Spleen (tissue), 13 donors: Measurements from ENCODE around the gene SUPT6H. TPM values are rescaled to one million over a fixed set of nuclear protein-coding genes. Genes with fewer than 3 reads are reported as not detected.
A peak's percentile ranks its signal among the peaks of the same experiment; 100 is the strongest.

Experiments
- DNase-seq: peaks from one replicate; pipeline ENCODE4 v3.0.0-alpha.2; 2020
- H3K27ac ChIP-seq, 8 donors: fragments of 200-600 bp; sonication (generic) in 7 of 8; 1 replicate in 4 of 8; 2 replicates in 4 of 8; pipeline versions ENCODE4 v1.5.0 to v1.8.0; 2016 to 2021; ENCODE audit warnings: inconsistent platforms in 4 of 8, mild to moderate bottlenecking in 4 of 8, moderate library complexity in 1 of 8
- H3K27me3 ChIP-seq, 7 donors: fragments of 200-600 bp; sonication (generic) in 6 of 7; replicated peaks in 1 of 7; 1 replicate in 4 of 7; 2 replicates in 3 of 7; pipeline versions ENCODE4 v1.5.0 to v1.8.0; 2016 to 2021; ENCODE audit warnings: inconsistent platforms in 3 of 7, mild to moderate bottlenecking in 1 of 7
- H3K36me3 ChIP-seq, 6 donors: fragments of 200-600 bp; sonication (generic) in 5 of 6; 1 replicate in 4 of 6; 2 replicates in 2 of 6; pipeline versions ENCODE4 v1.5.0 to v1.8.0; 2016 to 2021; ENCODE audit warnings: inconsistent platforms in 2 of 6
- H3K4me1 ChIP-seq, 6 donors: fragments of 200-600 bp; sonication (generic) in 5 of 6; 1 replicate in 3 of 6; 2 replicates in 3 of 6; pipeline versions ENCODE4 v1.5.0 to v1.8.0; 2016 to 2021; ENCODE audit warnings: inconsistent platforms in 3 of 6
- H3K4me3 ChIP-seq, 8 donors: fragments of 200-600 bp; sonication (generic) in 7 of 8; 1 replicate in 4 of 8; 2 replicates in 4 of 8; pipeline versions ENCODE4 v1.5.0 to v1.8.0; 2016 to 2021; ENCODE audit warnings: inconsistent platforms in 4 of 8, mild to moderate bottlenecking in 4 of 8, moderate library complexity in 2 of 8
- H3K9me3 ChIP-seq, 8 donors: fragments of 200-600 bp; sonication (generic) in 7 of 8; 1 replicate in 4 of 8; 2 replicates in 4 of 8; pipeline versions ENCODE4 v1.5.0 to v1.8.0; 2016 to 2021; ENCODE audit warnings: inconsistent platforms in 4 of 8
- CTCF ChIP-seq, 11 experiments: fragments of 200-600 bp in 7 of 11; fragments of 450-650 bp in 4 of 11; sonication (generic) in 4 of 11; IDR thresholded peaks in 8 of 11; conservative IDR thresholded peaks in 3 of 11; 1 replicate in 7 of 11; 2 replicates in 4 of 11; pipeline versions ENCODE4 v1.4.0 to v1.8.0; 2016 to 2021; ENCODE audit warnings: antibody characterized with exemption in 11 of 11, inconsistent platforms in 4 of 11, mild to moderate bottlenecking in 1 of 11
- POLR2A ChIP-seq, 3 donors: fragments of 450-650 bp; IDR thresholded peaks; one replicate each; pipeline ENCODE4 v1.5.1; 2017; ENCODE audit warnings: antibody characterized with exemption in 3 of 3, mild to moderate bottlenecking in 1 of 3
- POLR2AphosphoS5 ChIP-seq, 3 donors: sonication (generic); formaldehyde crosslinking; IDR thresholded peaks; one replicate each; pipeline ENCODE4 v1.5.1; 2017; ENCODE audit warnings: antibody characterized with exemption in 3 of 3
- WGBS, 5 donors: extraction: QIAGEN DNeasy Blood & Tissue Kit in 3 of 5; methylation state at CpG; one replicate each; pipeline versions ENCODE4 v1.1.5 to v1.1.7; 2013 to 2018; 5-methylcytosine and 5-hydroxymethylcytosine counted together
- intact Hi-C: fragments of 100-400 bp; cut with DNase I; formaldehyde crosslinking; loops from one replicate; pipeline ENCODE4 v1.15.0; 2023; ENCODE audit warnings: low total_unique reads
- long read RNA-seq, 2 donors: transcript quantifications; one replicate each; lab custom pipeline, GENCODE V29; 2026
- polyA plus RNA-seq, 3 donors: library from polyadenylated mRNA; stranded (reverse); fragments of 200-250 nt; gene quantifications; one replicate each; pipeline ENCODE4 v1.2.1, GENCODE V29; 2013
- total RNA-seq, 7 donors: library from RNA; depleted of rRNA in 3 of 7; stranded (reverse); fragments of >200 nt in 3 of 7; fragmentation: NEBNext Ultra II Directional in 4 of 7; extraction: Animal tissue kit (Norgen Biotek cat#: 25700) in 4 of 7; gene quantifications; one replicate each; pipeline versions ENCODE4 v1.1.0 to v1.2.1, GENCODE V29; 2016 to 2021
- donor health status: healthy with polysubstance abuse.
- donor health status: DM: no; HTN: no; CAD: no; lungs with moderate emphysema.
- donor health status: DM: no; HTN: no; CAD: no.
- donor health status: Bipolar disorder and iron deficiency.
- donor health status: healthy.
- donor health status: DM: no; HTN: no; CAD: no.
- donor health status: DM: yes; HTN: yes; CAD: no.

The SUPT6H gene
- 10 to 100 TPM; 68.5 to 91.2 (median 78.7) TPM for total RNA-seq
- polyA plus RNA-seq, result 10 to 100 TPM; 11.6 to 29.7 (median 24.0) TPM
- long read RNA-seq, donor 1, result 0 reads
- long read RNA-seq, donor 2, full-length matches to known transcripts, result 1 of 6 reads
- long read RNA-seq, donor 2, partial matches to known transcripts, result 5 of 6 reads
- long read RNA-seq, donor 2, other reads (novel, unspliced or antisense), result 0 of 6 reads

DNA sequence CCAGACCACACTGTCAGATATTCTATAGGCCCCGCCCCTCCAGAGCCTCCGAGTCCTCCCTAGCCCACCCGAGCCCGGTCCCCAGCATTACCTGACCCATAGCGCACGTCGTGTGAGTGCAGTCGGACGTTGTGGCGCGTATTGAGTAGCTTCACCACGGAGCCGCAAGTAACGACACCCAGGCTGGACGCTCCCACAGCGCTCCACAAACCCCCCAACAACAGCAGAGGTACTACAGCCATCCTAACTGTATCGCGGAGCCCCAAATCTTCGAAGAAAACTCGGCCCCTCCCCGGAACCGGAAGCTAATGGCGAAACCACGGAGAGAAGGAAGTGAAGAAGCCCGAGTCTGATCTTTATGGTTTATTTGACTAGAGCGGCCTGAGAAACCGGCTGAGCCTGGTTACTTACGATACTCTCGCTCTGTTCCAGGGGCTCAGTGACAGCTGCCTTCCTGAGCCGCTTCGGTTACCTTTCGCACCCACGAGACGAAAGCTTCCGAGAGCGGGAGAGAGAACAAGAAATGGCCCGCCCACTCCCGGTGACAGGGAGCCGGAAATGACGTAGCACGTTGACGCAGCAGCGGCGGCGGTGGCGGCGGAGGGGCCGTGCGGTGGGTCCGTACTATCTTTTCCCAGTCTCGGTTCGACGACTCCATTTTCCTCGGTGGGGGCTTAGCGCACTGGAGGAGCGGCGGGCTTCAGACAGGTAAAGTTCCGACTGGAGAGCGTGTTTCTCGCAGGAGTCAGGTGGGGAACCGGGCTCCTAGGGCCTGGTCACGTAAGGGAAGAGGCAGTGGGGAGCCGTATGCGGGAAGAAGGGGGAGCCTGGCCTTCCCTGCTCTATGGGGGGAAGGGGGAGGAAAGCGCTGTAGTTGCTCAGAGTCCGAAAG lies at the start of gene SUPT6H, which contains the start of gene SDF2:
Gene SUPT6H (plus strand): TSS at position 571 of the 892 bp plus-strand sequence. CDS start 11,197 bp downstream, outside the sequence.
Gene SDF2 (minus strand): TSS at position 272 of the 892 bp plus-strand sequence. CDS start 30 bp downstream, at position 242.
- intact Hi-C loops, result no loop called here
- Histone ChIP-seq H3K27me3 (no peaks in the 10 kb centered on the region), H3K27ac (peak within 1 kb of the TSS; percentile 94 to 99 (median 98)), H3K4me3 (peak within 1 kb of the TSS; percentile 51 to 86 (median 68)), H3K9me3 (peaks cover 0 to 3% (median 0%) of the 10 kb centered on the region in 8 donors), H3K36me3 (peaks cover 0 to 65% (median 30%) of the 10 kb centered on the region in 6 donors), H3K4me1 (peaks cover 35 to 79% (median 59%) of the 10 kb centered on the region in 6 donors)
- peak; percentile 96 for DNase-seq
- WGBS, 5 donors, result 0 to 1% (median 0%) methylated on average over 40 to 66 of the region's 66 CpGs
- TF ChIP-seq POLR2A (IDR thresholded peaks at IDR 0.05) (peak; percentile 52 to 72 (median 53)), CTCF (IDR thresholded peaks at IDR 0.05 in 8 of 11, conservative IDR thresholded peaks at IDR 0.05 in 3 of 11) (peak in 1 of 11 experiments; percentile 8), POLR2AphosphoS5 (IDR thresholded peaks at IDR 0.05) (peak; percentile 98)

DNA sequence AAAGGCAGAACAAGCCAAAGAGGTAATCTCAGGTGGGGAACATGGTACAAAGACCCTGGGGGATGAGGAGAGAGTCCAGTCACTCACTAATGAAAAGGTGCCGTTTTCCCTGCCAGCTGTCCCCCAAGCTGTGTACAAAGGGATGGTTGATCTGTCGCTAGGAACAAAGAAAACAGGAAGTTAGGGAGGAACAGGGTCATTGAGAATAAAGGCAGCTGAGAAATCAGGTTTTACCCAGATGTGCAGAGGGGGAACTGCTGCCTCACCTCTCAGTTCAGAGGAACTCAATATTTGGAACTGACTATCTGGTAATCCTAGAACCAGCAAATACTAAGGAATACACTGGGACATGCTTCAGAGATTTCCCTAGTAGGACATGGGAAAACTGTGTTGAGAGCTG lies 49.5 kb upstream of the SUPT6H start:
- TF ChIP-seq CTCF (IDR thresholded peaks at IDR 0.05 in 8 of 11, conservative IDR thresholded peaks at IDR 0.05 in 3 of 11) (no peak), POLR2AphosphoS5 (IDR thresholded peaks at IDR 0.05) (peak in 1 of 3 donors; percentile 6), POLR2A (IDR thresholded peaks at IDR 0.05) (no peak)
- intact Hi-C loops, result loop anchor here (5.0 kb wide), 2 partner anchors 65 to 120 kb away; no protein-coding TSS in a partner anchor
- 17 to 28% (median 24%) methylated on average over 2 of the region's 2 CpGs for WGBS, 5 donors

DNA sequence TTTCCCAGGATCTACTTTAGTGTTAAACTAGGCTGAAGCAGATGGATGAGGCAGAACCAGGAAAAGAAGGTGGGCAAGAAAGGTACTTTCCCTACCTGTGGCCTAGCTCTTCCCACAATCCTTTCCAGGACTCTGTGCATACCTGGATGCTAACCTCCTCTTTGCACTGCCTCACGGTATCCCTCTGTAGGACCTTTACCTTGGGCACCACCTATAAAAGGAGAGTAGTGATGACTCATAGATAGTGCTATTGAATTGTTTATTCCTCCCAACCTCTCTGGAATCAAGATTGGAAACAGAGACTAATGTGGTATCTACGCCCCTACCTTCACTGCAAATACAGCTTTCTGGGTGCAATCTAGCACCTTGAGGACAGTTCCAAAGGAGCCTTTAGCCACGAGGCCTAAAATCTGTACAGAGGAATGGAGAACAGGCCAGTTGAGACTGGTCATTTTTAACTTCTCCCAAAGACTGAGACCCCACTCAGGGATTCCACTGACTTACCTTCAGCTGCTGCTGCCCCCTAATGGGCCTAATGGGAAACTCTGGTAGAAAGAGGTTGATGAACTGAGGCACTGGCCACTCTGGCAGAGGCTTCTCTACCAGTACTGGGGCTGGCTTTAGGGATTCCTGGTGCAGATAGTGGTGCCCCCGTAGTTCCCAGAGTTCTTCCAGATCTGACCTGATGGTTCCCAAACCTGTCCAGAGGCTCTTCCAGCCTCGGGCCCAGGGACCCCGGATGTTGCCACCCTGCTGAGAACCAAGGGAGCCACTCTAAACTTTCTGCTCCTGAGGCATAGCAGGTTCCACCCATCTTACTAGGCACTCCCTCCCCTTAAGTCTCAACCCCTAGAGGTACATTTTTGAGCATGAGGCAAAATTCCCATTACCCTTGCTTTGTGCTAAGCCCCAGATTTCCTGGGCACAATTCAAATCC lies 48.8 kb upstream of the SUPT6H start:
- peak overlapping the region in 1 of 8 donors; percentile 31 for H3K27ac ChIP-seq
- peaks cover 0 to 31% (median 6%) of the 10 kb centered on the region in 6 donors for H3K4me1 ChIP-seq
- TF ChIP-seq CTCF (IDR thresholded peaks at IDR 0.05 in 8 of 11, conservative IDR thresholded peaks at IDR 0.05 in 3 of 11), result peak in 10 of 11 experiments; percentile 24 to 75 (median 65)
- TF ChIP-seq POLR2AphosphoS5 (IDR thresholded peaks at IDR 0.05), result no peak
- no peaks in the 10 kb centered on the region for H3K27me3 ChIP-seq
- 80 to 88% (median 82%) methylated on average over 5 to 6 of the region's 6 CpGs for WGBS, 5 donors
- H3K9me3 ChIP-seq, result no peaks in the 10 kb centered on the region
- H3K4me3 ChIP-seq, result no peak overlapping the region
- peaks cover 9 to 92% (median 58%) of the 10 kb centered on the region in 6 donors for H3K36me3 ChIP-seq
- peak; percentile 43 for DNase-seq
- intact Hi-C loops, result loop anchor here (5.0 kb wide), 2 partner anchors 66 to 121 kb away; no protein-coding TSS in a partner anchor

More for the DNA sequence above, 49.5 kb upstream of the SUPT6H start:
- Histone ChIP-seq H3K36me3 (peaks cover 9 to 85% (median 51%) of the 10 kb centered on the region in 6 donors), H3K9me3 (no peaks in the 10 kb centered on the region), H3K4me1 (peaks cover 0 to 31% (median 6%) of the 10 kb centered on the region in 6 donors), H3K4me3 (no peak overlapping the region), H3K27ac (peak overlapping the region in 2 of 8 donors; percentile 16 to 31), H3K27me3 (no peaks in the 10 kb centered on the region)
- no peak for DNase-seq
